Stimulated activated CD8-positive, alpha-beta memory T cell treated with anti-CD3 and anti-CD28 coated beads, Interleukin-7, amount 100 ng/mL, for 1 hour (primary cell): Measurements from ENCODE around the gene CFAP97.
"Not testable (repeated sequence)": the region's sequence is repeated elsewhere in the genome, so short reads cannot be mapped to it uniquely, and the experiment has no call there.

Experiments
- DNase-seq, 2 donors: peaks; one replicate each; pipeline ENCODE4 v3.0.0-alpha.2; 2020; ENCODE audit warnings: low read depth in 2 of 2

CFAP97 gene

GRCh38 chr4:185142912-185143600 lies 60.7 kb downstream of the CFAP97 start, which contains the start of gene SLC25A4:
SLC25A4 (plus strand) TSS chr4:185143266; CDS start chr4:185143373, 107 bp downstream.
- DNase-seq = peak; percentile 73 to 75

GRCh38 chr4:185142564-185142911 lies 61.3 kb downstream of the CFAP97 start:
- DNase-seq = no peak

GRCh38 chr4:185141777-185142176 lies 62.0 kb downstream of the CFAP97 start:
- DNase-seq = no peak

GRCh38 chr4:185139736-185140135 lies 64.1 kb downstream of the CFAP97 start:
- DNase-seq = no peak

- no peak for DNase-seq
These were observed 65.6 kb downstream of the CFAP97 start for GRCh38 chr4:185138161-185138560.

- DNase-seq = no peak
These were observed 66.4 kb downstream of the CFAP97 start for GRCh38 chr4:185137233-185137925.

- no peak for DNase-seq
These were observed 69.4 kb downstream of the CFAP97 start for GRCh38 chr4:185134307-185134869.

GRCh38 chr4:185128272-185129119 lies 75.3 kb downstream of the CFAP97 start:
- no peak for DNase-seq

GRCh38 chr4:185127021-185127925 lies 76.5 kb downstream of the CFAP97 start:
- DNase-seq = no peak

GRCh38 chr4:185124006-185124405 lies 79.8 kb downstream of the CFAP97 start:
- no peak for DNase-seq

GRCh38 chr4:185122681-185123345 lies 81.0 kb downstream of the CFAP97 start:
- DNase-seq = no peak

GRCh38 chr4:185120631-185120946 lies 83.2 kb downstream of the CFAP97 start:
- DNase-seq = no peak

GRCh38 chr4:185119927-185120630 lies 83.7 kb downstream of the CFAP97 start:
- DNase-seq = no peak

GRCh38 chr4:185119467-185119866 lies 84.3 kb downstream of the CFAP97 start:
- DNase-seq = not testable (repeated sequence)

- DNase-seq = no peak
These were observed 84.9 kb downstream of the CFAP97 start for GRCh38 chr4:185118876-185119275.

- no peak for DNase-seq
These were observed 86.4 kb downstream of the CFAP97 start for GRCh38 chr4:185117300-185117934.

- DNase-seq = no peak
These were observed 88.0 kb downstream of the CFAP97 start for GRCh38 chr4:185115827-185116232.

GRCh38 chr4:185113340-185113739 lies 90.5 kb downstream of the CFAP97 start:
- no peak for DNase-seq

- no peak for DNase-seq
These were observed 91.7 kb downstream of the CFAP97 start for GRCh38 chr4:185112104-185112503.
